ENCODE results near the gene QPCTL.

The QPCTL gene

DNA sequence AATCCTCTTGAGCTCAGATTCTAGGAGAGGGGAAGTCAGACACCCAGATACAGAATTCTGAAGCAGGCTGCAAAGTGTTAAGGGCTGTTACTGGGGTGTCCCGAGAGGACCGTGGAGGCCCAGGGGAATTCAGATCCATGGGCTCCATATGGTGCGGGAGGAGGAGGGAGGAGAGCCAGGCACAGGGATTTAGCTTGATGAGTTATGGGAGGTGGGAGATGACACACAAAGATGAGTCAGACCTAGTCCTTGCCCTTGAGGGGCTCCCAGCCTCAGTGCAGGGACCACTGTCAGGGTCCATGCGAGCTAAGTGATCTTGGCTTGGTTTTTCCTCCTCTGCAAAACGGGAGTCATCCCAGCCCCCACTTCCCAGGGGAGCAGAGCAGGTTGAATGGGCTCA, 38.8 kb upstream of the QPCTL start:
- TF ChIP-seq, protein P1, sequence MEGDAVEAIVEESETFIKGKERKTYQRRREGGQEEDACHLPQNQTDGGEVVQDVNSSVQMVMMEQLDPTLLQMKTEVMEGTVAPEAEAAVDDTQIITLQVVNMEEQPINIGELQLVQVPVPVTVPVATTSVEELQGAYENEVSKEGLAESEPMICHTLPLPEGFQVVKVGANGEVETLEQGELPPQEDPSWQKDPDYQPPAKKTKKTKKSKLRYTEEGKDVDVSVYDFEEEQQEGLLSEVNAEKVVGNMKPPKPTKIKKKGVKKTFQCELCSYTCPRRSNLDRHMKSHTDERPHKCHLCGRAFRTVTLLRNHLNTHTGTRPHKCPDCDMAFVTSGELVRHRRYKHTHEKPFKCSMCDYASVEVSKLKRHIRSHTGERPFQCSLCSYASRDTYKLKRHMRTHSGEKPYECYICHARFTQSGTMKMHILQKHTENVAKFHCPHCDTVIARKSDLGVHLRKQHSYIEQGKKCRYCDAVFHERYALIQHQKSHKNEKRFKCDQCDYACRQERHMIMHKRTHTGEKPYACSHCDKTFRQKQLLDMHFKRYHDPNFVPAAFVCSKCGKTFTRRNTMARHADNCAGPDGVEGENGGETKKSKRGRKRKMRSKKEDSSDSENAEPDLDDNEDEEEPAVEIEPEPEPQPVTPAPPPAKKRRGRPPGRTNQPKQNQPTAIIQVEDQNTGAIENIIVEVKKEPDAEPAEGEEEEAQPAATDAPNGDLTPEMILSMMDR (conservative IDR thresholded peaks at IDR 0.05; ENCODE audit: low read depth, low read length): no peak
- Histone ChIP-seq H3K79me2 (ENCODE audit: insufficient read depth, low read depth) (no peaks in the 10 kb centered on the region), H2AFZ (ENCODE audit: low read depth) (no peak overlapping the region), H3K9ac (no peak overlapping the region), H3K4me3 (IDR thresholded peaks at IDR 0.05; ENCODE audit: insufficient read depth, low read depth, low read length) (no peak overlapping the region), H3K27ac (no peak overlapping the region), H3K36me3 (ENCODE audit: insufficient read depth) (no peaks in the 10 kb centered on the region), H3K4me2 (no peak overlapping the region), H3K27me3 (ENCODE audit: insufficient read depth, low read depth) (peaks cover 19% of the 10 kb centered on the region), H3K4me1 (ENCODE audit: low read depth, poor library complexity, severe bottlenecking) (no peaks in the 10 kb centered on the region), H4K20me1 (ENCODE audit: insufficient read depth) (no peaks in the 10 kb centered on the region)

DNA sequence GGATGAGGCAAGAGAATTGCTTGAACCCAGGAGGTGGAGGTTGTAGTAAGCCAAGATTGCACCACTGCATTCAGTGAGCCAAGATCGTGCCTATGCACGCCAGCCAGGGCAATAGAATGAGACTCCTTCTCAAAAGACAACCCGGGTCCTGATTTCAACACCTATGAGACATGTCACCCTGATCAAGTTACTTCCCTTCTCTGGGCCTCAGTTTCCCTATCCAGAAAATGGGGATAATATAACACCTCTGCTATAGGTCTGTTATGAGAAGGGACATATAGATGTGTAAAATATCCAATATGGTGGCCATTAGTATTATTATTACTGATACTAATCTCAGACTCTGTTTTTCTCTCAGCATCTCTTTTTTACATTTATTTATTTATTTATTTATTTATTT, 37.4 kb upstream of the QPCTL start:
- no peak overlapping the region for H3K4me3 ChIP-seq (IDR thresholded peaks at IDR 0.05; ENCODE audit: insufficient read depth, low read depth, low read length)
- H3K36me3 ChIP-seq (ENCODE audit: insufficient read depth): no peaks in the 10 kb centered on the region
- no peak overlapping the region for H2AFZ ChIP-seq (ENCODE audit: low read depth)
- no peak overlapping the region for H3K27ac ChIP-seq
- TF ChIP-seq, protein P1 (conservative IDR thresholded peaks at IDR 0.05; ENCODE audit: low read depth, low read length): no peak
- H3K4me1 ChIP-seq (ENCODE audit: low read depth, poor library complexity, severe bottlenecking): no peaks in the 10 kb centered on the region
- no peaks in the 10 kb centered on the region for H4K20me1 ChIP-seq (ENCODE audit: insufficient read depth)
- no peaks in the 10 kb centered on the region for H3K79me2 ChIP-seq (ENCODE audit: insufficient read depth, low read depth)
- H3K27me3 ChIP-seq (ENCODE audit: insufficient read depth, low read depth): peaks cover 33% of the 10 kb centered on the region
- no peak overlapping the region for H3K9ac ChIP-seq
- no peak overlapping the region for H3K4me2 ChIP-seq

DNA sequence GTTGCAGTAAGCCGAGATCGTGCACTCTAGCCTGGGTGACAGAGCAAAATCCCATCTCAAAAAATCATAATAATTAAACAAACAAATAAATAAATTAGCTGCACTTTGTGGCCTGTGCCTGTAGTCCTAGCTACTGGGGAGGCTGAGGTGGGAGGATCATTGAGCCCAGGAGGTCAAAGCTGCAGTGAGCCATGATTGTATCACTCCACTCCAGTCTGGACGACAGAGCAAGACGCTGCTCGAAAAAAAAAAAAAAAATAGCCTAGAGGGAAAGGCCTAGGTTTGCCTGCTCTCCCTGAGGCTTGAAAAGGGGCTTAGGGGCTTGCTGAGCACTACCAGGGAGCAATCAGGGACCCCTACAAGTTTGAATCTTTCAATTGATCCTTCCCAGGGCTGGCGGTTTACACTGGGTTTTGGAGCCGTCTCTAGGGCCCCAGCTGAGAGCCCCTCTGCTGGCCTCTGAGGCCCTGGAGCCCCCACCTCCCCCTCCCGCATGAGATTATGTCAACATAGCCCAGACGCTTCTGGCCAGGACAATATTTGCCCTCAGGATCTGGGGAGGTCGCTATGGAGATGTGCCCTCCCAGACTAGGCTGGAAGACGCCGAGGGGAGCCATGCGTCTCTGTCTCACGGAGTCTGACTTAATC, 34.8 kb upstream of the QPCTL start:
- TF ChIP-seq, protein P1 (conservative IDR thresholded peaks at IDR 0.05; ENCODE audit: low read depth, low read length): no peak
- no peak overlapping the region for H3K27ac ChIP-seq
- H3K4me2 ChIP-seq: no peak overlapping the region
- no peaks in the 10 kb centered on the region for H4K20me1 ChIP-seq (ENCODE audit: insufficient read depth)
- H3K36me3 ChIP-seq (ENCODE audit: insufficient read depth): no peaks in the 10 kb centered on the region
- H3K79me2 ChIP-seq (ENCODE audit: insufficient read depth, low read depth): no peaks in the 10 kb centered on the region
- no peaks in the 10 kb centered on the region for H3K4me1 ChIP-seq (ENCODE audit: low read depth, poor library complexity, severe bottlenecking)
- peaks cover 42% of the 10 kb centered on the region for H3K27me3 ChIP-seq (ENCODE audit: insufficient read depth, low read depth)
- no peak overlapping the region for H3K9ac ChIP-seq
- no peak overlapping the region for H3K4me3 ChIP-seq (IDR thresholded peaks at IDR 0.05; ENCODE audit: insufficient read depth, low read depth, low read length)
- H2AFZ ChIP-seq (ENCODE audit: low read depth): no peak overlapping the region

DNA sequence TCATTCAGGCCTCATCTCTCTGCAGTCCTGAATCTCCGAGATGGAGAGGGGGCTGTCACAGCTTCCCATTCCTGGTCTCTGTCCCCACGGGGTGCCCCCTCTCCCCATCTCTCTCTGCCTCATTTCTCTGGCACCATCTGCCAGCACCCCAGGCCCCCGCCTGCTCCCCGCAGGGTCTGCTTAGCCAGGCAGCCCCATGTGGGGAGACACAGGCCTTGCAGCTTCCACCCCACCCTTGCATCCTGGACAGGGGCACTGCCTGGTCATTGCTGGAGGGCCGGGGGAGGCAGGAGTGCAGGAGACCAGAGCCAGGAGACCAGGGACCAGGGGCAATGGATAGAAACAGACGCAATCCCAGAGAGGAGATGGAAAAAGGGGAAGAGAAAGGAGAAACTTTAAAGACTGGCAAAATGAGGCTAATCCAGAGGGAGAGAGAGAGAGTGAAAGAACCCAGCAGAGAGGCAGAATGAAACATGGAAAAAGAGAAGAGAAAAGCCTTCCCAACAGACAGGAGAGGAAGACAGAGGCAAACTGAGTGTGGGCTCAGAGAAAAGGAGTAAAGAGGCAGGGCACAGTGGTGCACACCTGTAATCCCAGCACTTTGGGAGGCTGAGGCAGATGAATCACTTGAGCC, 33.3 kb upstream of the QPCTL start:
- TF ChIP-seq, protein P1 (conservative IDR thresholded peaks at IDR 0.05; ENCODE audit: low read depth, low read length): no peak
- H3K4me1 ChIP-seq (ENCODE audit: low read depth, poor library complexity, severe bottlenecking): no peaks in the 10 kb centered on the region
- no peaks in the 10 kb centered on the region for H4K20me1 ChIP-seq (ENCODE audit: insufficient read depth)
- no peak overlapping the region for H3K9ac ChIP-seq
- no peaks in the 10 kb centered on the region for H3K36me3 ChIP-seq (ENCODE audit: insufficient read depth)
- no peak overlapping the region for H3K4me2 ChIP-seq
- no peak overlapping the region for H2AFZ ChIP-seq (ENCODE audit: low read depth)
- no peak overlapping the region for H3K4me3 ChIP-seq (IDR thresholded peaks at IDR 0.05; ENCODE audit: insufficient read depth, low read depth, low read length)
- H3K27me3 ChIP-seq (ENCODE audit: insufficient read depth, low read depth): peaks cover 43% of the 10 kb centered on the region
- H3K27ac ChIP-seq: no peak overlapping the region
- no peaks in the 10 kb centered on the region for H3K79me2 ChIP-seq (ENCODE audit: insufficient read depth, low read depth)
